OCI-M1 (cell line): Measurements from ENCODE around the gene EVL.
"Not testable (repeated sequence)": the region's sequence is repeated elsewhere in the genome, so short reads cannot be mapped to it uniquely, and the experiment has no call there.

Source experiments
- DNase-seq: peaks from one replicate; lab custom pipeline; 2025; lab: John Stamatoyannopoulos, UW

EVL gene

DNA sequence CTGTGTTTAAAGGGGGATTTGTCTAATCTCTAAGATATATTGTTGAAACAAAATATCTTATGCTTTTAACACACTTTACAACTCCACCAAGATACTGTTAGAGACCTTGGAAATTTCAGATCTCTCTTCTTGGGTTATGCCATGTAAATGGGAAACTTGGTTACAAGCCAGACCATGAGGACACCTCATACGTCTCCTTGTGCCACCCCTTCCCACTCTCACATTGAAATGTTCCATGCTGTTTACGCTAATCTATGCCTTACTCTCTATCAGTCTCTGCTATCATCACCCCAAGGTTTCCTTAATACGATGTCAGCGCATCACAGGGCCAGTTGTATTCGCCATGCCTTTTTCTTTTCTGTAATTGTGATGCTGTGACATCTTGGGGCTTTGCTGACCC, 107.6 kb downstream of the EVL start:
- no peak for DNase-seq

DNA sequence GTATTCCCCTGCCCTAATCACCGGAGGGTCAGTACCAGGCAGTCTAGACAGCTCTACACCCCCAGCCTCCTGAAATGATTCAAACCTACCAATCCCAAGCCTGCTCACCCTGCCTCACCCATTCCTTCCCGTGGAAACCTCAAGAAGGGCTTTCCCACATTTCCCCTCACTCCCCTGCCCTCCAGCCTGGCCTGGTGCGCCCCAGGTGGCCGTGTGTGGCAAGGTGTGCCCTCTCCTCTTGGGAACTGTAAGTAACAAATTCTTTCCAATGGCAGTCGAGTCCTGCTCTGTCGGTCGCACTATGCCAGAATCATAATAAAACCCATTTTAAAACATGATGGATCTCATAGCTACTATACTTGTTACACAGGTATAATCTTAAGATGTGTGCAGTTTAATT, 108.1 kb downstream of the EVL start:
- DNase-seq: no peak

GRCh38 chr14:100176811-100177327, 111.6 kb downstream of the EVL start:
- no peak for DNase-seq

- DNase-seq: no peak
Measured at GRCh38 chr14:100178691-100179090, 113.5 kb downstream of the EVL start.

GRCh38 chr14:100180671-100181070, 115.4 kb downstream of the EVL start:
- not testable (repeated sequence) for DNase-seq

GRCh38 chr14:100181876-100182551, 116.8 kb downstream of the EVL start:
- DNase-seq: not testable (repeated sequence)

- no peak for DNase-seq
Measured at GRCh38 chr14:100187247-100187833, 122.1 kb downstream of the EVL start.

DNA sequence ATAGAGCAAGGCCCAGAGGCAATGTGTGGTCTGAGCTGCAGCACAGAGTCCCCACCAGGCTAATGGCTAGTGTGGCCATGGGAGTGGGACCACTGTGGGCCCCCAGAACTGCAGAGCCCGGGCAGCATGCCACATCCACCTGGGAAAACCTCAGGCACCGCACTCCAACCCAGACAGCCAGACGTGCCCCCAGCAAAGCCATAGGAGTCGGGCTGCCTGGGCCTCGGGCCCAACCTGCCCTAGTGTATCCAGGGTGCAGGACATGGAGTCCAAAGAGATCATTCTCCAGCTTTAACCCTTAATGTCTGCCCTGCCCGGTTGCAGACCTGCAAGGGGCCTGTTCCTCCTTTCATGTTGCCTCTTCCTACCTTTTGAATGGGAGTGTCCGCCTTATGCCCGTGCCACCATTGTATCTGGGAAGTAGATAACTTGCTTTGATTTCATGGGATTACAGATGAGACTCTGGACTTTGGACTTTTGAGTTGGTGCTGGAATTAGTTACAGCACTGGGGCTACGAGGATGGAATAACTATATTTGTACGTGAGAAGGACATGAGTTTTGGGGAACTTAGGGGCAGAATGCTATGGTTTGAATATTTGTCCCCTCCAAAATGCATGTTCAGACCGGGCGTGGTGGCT, 123.3 kb downstream of the EVL start:
- no peak for DNase-seq

GRCh38 chr14:100190126-100190525, 124.9 kb downstream of the EVL start:
- DNase-seq: no peak

- DNase-seq: no peak
Measured at GRCh38 chr14:100191584-100192249, 126.5 kb downstream of the EVL start.

DNA sequence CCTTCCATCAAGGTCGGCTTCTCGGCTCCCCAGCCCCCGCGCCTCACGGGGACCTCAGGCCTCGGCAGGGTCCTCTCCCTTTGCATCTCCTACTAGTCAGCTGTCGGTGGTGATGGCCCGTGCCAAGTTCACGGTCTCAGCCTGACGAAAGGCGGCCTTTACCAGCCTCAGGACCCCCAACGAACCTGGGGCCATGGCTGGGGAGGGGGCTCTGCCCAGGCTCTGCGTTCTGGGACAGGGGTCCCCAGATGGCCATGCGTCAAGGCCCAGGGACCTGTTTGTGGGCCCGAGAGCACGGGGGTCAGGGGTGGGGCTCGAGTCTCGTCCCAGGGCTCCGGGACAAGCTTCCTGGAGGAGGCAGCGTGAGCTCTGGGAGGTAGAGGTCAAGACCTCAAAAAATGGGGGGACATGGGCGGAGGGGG, 127.0 kb downstream of the EVL start:
- DNase-seq: no peak

DNA sequence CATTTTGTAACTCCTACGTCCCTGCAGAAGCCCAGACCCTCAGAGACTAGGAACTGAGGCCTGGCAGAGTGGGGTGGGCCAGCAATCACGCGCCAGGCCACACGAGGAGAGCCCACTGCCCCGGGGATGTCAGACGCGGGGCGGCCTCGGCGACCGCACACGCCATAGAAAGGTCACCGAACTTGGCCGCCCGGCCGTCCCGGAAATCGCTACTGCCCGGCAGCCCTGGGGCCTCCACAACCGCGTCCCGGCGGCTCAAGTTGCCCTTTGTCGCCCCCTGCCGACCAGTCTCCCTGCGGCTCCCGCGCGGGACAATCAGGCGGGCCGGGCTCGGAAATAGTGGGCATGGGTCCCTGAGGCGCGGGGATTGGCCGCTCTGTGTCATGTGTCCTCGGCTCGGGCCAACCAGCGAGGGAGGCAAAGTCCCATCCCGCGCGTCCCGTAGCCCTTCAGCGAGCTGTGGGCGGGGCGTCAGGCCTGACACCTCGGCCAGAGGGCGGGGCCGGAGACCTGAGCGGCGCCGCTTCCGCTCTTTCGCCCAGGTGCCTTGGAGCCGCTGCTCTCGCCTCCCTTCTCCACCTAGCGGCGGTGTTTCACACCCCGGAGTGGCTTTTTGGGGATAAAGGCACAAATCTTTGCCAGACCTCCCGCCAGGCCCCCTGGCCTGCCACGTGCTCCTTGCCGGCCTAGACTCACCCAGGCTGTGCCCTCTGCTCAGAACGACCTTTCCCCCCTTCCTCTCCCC, 127.6 kb downstream of the EVL start:
- peak; percentile 98 for DNase-seq
